GM10266 (cell line): Measurements from ENCODE around the gene CCDC158.
"Not testable (repeated sequence)": the region's sequence is repeated elsewhere in the genome, so short reads cannot be mapped to it uniquely, and the experiment has no call there.

ENCODE experiments used
- DNase-seq: peaks from one replicate; pipeline ENCODE4 v3.0.0; 2012; ENCODE audit errors: extremely low spot score
- CTCF ChIP-seq: IDR thresholded peaks from 2 replicates; pipeline ENCODE4 v1.5.1; 2012; ENCODE audit warnings: mild to moderate bottlenecking, low read depth; ENCODE audit not compliant: control insufficient read depth, insufficient read depth; ENCODE audit errors: missing control alignments

CCDC158 gene

GRCh38 chr4:76373919-76374552 lies 46.9 kb downstream of the CCDC158 start:
- no peak for TF ChIP-seq CTCF
- no peak for DNase-seq

GRCh38 chr4:76366737-76367136 lies 54.2 kb downstream of the CCDC158 start:
- DNase-seq: no peak
- no peak for TF ChIP-seq CTCF

GRCh38 chr4:76365636-76366035 lies 55.3 kb downstream of the CCDC158 start:
- no peak for TF ChIP-seq CTCF
- DNase-seq: no peak

- no peak for DNase-seq
- TF ChIP-seq CTCF: no peak
These were observed 56.2 kb downstream of the CCDC158 start for GRCh38 chr4:76364763-76365162.

GRCh38 chr4:76363556-76364290 lies 57.2 kb downstream of the CCDC158 start:
- no peak for TF ChIP-seq CTCF
- no peak for DNase-seq

GRCh38 chr4:76361689-76362412 lies 59.1 kb downstream of the CCDC158 start:
- TF ChIP-seq CTCF: no peak
- no peak for DNase-seq

GRCh38 chr4:76359881-76360466 lies 61.0 kb downstream of the CCDC158 start:
- not testable (repeated sequence) for DNase-seq
